SU-DHL-6 (cell line): ENCODE measurements around the gene FGD5.

Experiments used
- CTCF ChIP-seq: fragments of 200-600 bp; sonication (generic); IDR thresholded peaks from one replicate; pipeline ENCODE4 v1.5.1; 2017; ENCODE audit warnings: antibody characterized with exemption, mild to moderate bottlenecking, low read length, moderate library complexity; ENCODE audit not compliant: insufficient read depth, poor library complexity, severe bottlenecking
- EZH2phosphoT487 ChIP-seq: fragments of 200-600 bp; sonication (generic), shearing (Covaris generic); conservative IDR thresholded peaks from 2 replicates; pipeline ENCODE4 v1.6.1; 2018; ENCODE audit warnings: mild to moderate bottlenecking, antibody characterized with exemption, low read length, moderate library complexity, mixed read lengths

GRCh38 chr3:14871456-14872200 lies 52.9 kb downstream of the FGD5 start:
- no peak for TF ChIP-seq CTCF
- TF ChIP-seq EZH2phosphoT487, result no peak
